Middle frontal gyrus (tissue), 1 donor: ENCODE results near the gene CSTPP1.
"Not testable (repeated sequence)": the region's sequence is repeated elsewhere in the genome, so short reads cannot be mapped to it uniquely, and the experiment has no call there.

Experiments
- DNase-seq: peaks from one replicate; pipeline ENCODE4 v3.0.0-alpha.2; 2015; ENCODE audit warnings: low spot score; ENCODE audit errors: extremely low spot score

CSTPP1 gene

GRCh38 chr11:47035108-47035507 is 98.5 kb downstream of the CSTPP1 start:
- no peak for DNase-seq

- no peak for DNase-seq
These were observed 107.6 kb downstream of the CSTPP1 start for GRCh38 chr11:47044119-47044518.

GRCh38 chr11:47047972-47048371 is 111.4 kb downstream of the CSTPP1 start:
- DNase-seq, result no peak

DNA sequence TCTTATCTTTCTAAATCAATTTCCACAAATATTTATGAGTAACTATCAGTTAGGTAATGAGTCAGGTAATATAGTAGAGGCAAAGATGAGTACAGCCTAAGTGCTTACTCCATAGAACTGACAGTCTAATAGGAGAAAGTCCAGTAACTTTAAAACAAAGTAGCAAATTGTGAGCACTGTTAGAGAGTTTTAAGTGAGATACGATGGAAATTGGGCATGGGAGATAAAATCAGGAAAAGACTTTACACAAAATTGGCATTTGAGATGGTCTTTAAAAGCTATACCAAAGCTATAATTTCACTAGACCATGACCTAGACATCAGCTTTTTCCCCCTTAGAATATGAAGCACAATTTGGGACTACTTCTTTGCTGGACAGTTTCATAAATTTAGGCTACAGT is 113.7 kb downstream of the CSTPP1 start:
- DNase-seq, result no peak

DNA sequence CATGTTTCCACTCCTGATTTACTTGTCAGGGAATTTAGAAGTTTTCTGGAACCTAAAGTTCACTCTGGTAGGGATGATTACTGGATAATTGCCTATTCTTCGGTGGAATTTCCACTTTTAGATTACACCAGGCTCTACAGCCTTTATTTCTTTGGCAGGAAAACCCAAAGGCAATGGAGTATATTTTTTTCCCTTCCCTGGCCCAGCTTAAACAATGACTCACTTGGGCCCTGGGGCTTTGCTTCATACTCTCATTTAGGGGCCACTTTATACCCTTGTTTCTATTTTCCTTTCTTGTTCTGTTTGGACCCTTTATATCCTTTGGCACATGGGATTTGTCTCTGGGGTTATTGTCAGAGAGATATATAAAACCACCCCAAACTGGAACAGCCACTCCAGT is 114.7 kb downstream of the CSTPP1 start:
- DNase-seq, result no peak

- DNase-seq, result no peak
These were observed 115.6 kb downstream of the CSTPP1 start for GRCh38 chr11:47052165-47052564.

DNA sequence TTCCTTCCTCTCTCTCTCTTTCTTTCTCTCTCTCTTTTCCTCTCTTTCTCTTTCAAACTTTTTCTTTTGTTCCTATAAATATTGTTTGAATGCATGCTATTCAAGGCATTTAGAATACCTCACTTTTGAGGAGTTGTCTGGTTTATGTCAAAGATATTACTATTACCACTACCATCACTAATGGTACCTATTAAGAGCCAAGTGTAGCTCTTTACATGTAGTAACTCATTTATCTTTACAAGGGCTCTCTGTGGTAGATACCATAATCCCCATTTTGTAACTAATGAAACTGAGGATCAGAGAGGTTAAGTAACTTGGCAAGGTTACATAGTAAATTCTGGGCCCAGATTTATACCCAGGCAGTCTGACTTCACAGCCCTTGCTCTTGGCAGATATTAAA is 116.0 kb downstream of the CSTPP1 start:
- DNase-seq, result no peak

GRCh38 chr11:47055534-47055933 is 119.0 kb downstream of the CSTPP1 start:
- DNase-seq, result no peak

GRCh38 chr11:47056261-47056915 is 119.8 kb downstream of the CSTPP1 start:
- no peak for DNase-seq

GRCh38 chr11:47057365-47057764 is 120.8 kb downstream of the CSTPP1 start:
- DNase-seq, result no peak

GRCh38 chr11:47060807-47061206 is 124.2 kb downstream of the CSTPP1 start:
- DNase-seq, result no peak

DNA sequence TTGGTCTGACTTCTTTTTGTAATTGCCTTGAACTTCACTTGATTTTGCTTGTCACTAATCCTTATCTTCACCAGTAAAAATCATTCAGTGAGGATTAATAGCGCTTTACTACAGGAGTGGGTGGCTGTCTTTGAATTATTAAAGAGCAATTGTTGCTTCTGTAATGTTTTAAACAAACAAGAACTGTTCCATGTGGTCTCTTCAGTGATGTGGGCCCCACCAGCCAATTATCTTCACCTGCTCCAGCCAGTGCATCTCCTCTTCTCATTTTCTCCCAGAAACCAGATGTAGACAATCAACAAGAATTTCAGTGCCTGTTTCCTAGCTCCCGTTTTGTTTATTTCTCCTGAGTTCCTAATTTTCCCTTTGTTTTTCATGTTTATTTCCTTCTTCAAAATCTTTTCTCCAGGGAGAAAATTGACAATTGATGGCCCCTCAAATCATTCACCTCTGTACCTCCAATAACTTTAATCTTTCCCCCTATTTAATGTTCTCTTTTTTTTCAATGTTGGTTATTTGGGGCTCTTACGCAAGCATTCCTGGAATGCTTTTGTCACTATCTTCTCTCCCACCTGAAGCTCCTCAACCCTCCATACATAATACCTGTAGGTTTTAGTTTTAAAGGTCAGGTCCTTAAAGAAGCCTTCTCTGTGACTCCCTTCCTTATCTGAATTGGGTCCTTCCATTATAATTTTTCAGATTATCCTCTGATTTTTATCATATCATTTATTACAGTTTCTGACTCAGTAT is 125.0 kb downstream of the CSTPP1 start:
- DNase-seq, result no peak

- no peak for DNase-seq
These were observed 126.2 kb downstream of the CSTPP1 start for GRCh38 chr11:47062736-47063135.

- no peak for DNase-seq
These were observed 130.8 kb downstream of the CSTPP1 start for GRCh38 chr11:47067401-47067800.

DNA sequence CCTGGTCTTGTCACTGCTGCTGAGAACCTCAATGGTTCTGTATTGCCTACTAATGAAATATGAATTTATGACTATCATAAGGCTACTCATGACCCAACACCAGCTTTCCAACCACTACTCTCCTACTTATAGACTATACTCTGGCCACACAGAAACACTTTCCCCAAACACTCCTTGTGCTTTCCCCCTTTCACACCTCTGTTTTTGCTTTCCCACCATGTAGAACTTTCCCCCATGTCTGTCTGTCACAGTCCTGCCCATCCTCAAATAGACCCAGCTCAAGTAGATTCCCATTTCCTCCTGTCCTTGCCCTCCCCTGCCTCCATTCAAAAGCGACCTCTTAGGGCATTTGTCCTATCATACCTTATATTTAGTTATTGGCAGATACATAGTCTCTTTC is 134.2 kb downstream of the CSTPP1 start:
- DNase-seq, result no peak

DNA sequence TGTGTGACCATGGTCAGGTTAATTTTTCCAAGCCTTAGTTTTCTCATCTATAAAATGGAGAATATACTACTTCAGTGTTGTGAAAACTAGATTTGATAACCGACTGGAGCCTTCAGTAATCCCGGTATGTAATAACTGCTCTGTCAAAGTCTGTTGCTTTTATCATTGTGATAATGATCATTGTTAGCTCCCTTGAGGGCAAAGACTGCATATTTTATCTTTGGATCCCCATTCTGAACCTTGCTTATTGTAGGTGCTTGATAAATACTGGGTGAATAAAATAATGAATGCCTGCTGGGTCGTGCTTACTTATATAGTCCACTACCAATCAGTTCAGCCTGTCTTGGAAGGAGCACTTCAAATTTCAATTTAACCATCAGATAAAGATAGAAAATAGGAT is 134.8 kb downstream of the CSTPP1 start:
- no peak for DNase-seq

- DNase-seq, result no peak
These were observed 135.3 kb downstream of the CSTPP1 start for GRCh38 chr11:47071791-47072261.

DNA sequence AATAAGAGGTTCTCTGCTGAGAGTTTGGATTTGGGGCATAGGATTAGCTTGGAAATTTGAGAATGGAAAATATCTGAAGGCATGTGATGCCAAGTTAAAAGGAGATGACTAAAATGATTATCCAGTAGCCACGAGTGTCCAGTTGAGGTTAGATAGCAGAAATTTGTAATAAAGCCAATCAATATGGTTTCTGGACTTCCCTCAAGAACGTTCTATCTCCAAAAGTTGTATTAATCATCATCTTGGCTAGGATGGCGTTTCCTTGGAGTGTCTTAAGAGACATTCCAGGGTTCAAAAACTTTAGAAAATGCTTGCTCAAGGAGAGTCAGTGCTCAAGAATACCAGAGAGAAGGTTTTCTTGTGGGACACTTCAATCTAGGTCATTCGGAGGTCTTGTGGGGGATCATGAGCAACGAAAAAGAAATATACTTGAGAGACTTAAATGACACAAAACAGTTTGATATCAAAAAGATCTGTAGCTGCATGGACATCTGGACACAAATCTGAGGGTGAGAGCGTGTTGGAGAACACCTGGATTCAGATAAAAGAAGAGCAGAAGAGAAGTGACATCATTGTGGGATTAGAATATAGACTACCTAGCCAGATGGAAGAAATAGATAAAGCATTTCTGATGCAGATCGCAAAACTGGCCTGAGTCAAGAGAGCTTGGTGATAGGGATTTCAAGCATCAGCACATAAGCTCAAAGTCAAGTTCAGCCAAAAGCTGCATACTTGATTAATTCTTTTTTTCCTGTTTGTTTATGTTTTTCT is 142.4 kb downstream of the CSTPP1 start:
- DNase-seq, result no peak

DNA sequence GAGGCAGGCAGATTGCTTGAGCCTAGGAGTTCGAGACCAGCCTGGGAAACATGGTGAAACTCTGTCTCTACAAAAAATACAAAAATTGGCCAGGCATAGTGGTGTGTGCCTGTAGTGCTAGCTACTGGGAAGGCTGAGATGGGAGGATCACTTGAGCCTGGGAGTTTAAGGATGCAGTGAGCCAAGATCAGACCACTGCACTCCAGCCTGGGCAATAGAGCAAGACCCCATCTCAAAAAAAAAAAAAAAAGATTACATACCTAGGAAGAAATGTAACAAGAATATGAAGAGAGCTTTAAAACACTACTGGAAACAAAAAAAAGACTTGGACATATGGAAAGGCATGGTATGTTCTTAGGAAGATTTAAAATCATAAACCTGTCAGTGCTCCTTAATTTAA is 144.2 kb downstream of the CSTPP1 start:
- not testable (repeated sequence) for DNase-seq

- DNase-seq, result no peak
These were observed 147.4 kb downstream of the CSTPP1 start for GRCh38 chr11:47083913-47084312.

DNA sequence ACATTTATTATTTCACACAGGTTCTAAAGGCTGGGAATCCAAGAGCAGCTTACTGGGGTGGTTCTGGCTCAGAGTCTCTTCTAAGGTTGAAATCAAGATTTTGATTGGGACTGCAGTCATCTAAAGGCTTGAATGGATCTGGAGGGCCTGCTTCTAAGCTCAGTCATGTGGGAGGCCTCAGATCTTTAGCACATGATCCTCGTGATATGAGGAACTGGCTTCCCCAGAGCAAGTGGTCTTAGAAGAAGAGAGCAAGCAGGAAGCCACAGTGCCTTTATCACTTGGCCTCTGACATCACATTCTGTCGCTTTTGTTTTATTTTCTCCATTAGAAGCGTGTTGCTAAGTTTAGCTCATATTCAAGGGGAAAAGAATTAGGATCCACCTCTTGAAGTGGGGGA is 151.2 kb downstream of the CSTPP1 start:
- DNase-seq, result no peak

GRCh38 chr11:47093541-47093940 is 157.0 kb downstream of the CSTPP1 start:
- no peak for DNase-seq
